Measurements from ENCODE around the gene AASDHPPT.
A peak's percentile ranks its signal among the peaks of the same experiment; 100 is the strongest.
"Not testable (repeated sequence)": the region's sequence is repeated elsewhere in the genome, so short reads cannot be mapped to it uniquely, and the experiment has no call there.

The AASDHPPT gene

DNA sequence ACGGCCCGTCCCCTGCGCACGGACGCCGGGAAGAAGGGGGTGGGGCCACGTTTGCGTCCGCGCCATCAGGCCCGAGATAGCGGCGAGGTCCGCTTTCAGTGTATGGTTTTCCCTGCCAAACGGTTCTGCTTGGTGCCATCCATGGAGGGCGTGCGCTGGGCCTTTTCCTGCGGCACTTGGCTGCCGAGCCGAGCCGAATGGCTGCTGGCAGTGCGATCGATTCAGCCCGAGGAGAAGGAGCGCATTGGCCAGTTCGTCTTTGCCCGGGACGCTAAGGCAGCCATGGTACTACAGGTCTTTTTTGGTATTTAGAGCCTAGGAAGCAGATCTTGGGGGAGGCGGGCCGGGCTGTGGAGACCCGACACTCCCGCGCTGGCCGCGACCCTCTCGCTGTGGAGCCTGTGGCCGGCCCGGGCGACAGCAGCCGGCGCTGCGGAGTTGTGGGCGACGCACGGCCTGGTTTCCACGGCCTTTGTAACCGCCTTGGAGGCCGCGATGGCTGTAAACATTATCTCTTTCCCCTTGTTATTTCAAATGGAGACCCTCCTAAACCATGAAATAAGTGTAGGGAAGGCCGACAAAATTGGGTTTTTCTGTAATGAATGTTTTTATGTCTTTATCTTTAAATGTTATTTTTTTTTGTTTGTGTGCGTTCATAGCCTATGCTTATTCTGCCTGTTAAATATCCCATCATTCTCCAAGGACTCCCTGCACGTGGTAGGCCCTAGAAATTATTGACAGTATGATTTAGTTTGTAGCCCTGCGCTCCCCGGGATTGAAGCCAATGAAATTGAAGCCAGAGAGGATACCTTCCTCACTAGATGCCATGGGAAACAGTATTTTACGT lies at the start of gene AASDHPPT:
Gene AASDHPPT, plus strand, starts transcription at position 54 of the 847 bp plus-strand sequence. Its CDS starts 49 bp downstream, at position 103.
- DNase-seq = no peak

GRCh38 chr11:106030609-106031008 lies 46.9 kb upstream of the AASDHPPT start:
- no peak for DNase-seq

DNA sequence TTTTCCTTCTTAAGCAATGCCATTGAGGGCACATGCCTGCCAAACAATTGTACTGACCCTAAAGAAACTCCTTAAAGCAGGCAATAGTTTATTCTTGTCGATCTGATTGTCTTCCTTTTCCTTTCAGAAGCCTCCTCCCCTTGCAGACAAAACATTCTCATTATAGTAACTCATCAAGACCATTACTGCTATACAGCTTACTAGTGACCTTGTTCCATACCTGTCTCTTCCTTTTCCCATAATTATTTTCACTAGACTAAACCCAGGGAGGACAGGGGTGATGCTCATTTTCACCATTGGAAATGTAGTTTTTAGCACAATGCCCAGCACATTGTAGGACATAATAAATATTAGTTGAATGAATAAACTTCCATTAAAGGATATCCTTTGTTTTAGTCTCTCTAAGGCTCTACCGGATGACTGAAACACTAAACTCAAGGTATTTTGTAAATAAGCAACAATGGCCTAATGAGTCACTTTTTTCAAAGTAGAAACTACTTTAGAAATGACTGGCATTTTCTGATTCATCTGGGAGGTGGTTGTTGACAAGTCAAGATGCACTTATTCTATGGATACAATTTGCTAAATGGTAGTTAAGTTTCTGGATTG lies 46.2 kb upstream of the AASDHPPT start:
- DNase-seq = no peak

- no peak for DNase-seq
These were observed 45.5 kb upstream of the AASDHPPT start for GRCh38 chr11:106031936-106032335.

- no peak for DNase-seq
These were observed 44.6 kb upstream of the AASDHPPT start for GRCh38 chr11:106032861-106033260.

- no peak for DNase-seq
These were observed 33.9 kb upstream of the AASDHPPT start for GRCh38 chr11:106043540-106043939.

DNA sequence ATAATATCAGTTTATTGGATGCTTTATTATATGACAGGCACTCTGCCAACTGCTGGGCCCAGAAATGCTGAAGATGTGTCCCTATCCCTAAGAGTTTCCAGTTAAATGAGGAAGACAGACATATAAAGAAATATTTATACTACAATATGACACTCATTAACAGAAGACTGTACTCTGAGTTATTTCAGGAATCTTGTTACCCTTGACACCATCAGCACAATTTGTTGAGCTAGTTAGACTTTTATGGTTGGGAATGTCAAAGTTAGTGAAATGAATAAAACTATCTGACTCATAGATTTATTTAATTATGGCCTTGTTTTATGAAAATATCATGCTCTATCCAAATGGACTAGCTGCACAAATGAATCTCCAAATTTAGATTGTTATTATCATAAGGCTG lies 29.8 kb upstream of the AASDHPPT start:
- no peak for DNase-seq

GRCh38 chr11:106049727-106050476 lies 27.6 kb upstream of the AASDHPPT start:
- DNase-seq = no peak

GRCh38 chr11:106051103-106051502 lies 26.4 kb upstream of the AASDHPPT start:
- no peak for DNase-seq

- DNase-seq = not testable (repeated sequence)
These were observed 19.1 kb upstream of the AASDHPPT start for GRCh38 chr11:106058377-106058776.

GRCh38 chr11:106059617-106060016 lies 17.8 kb upstream of the AASDHPPT start:
- no peak for DNase-seq

DNA sequence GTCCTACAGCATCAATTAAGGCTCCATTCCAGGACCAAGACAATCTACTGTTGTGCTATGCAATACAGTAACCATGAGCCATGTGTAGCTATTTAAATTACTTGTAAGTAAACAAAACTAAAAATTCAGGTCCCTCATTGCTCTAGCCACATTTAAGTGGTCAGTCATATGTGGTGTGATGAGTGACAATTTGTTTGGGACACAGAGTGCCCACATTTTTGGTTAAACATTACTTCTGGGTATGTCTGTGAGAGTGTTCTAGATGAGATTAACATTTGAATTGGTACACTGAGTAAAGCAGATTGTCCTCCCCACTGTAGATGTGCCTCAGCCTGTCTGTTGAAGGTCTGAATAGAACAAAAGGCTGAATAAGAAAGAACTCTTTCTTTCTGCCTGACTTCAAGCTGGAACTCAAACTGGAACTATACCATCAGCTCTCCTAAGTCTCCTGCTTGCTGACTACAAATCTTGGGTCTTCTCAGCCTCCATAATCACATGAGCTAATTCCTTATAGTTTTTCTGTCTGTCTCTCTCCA lies 16.1 kb upstream of the AASDHPPT start:
- no peak for DNase-seq

DNA sequence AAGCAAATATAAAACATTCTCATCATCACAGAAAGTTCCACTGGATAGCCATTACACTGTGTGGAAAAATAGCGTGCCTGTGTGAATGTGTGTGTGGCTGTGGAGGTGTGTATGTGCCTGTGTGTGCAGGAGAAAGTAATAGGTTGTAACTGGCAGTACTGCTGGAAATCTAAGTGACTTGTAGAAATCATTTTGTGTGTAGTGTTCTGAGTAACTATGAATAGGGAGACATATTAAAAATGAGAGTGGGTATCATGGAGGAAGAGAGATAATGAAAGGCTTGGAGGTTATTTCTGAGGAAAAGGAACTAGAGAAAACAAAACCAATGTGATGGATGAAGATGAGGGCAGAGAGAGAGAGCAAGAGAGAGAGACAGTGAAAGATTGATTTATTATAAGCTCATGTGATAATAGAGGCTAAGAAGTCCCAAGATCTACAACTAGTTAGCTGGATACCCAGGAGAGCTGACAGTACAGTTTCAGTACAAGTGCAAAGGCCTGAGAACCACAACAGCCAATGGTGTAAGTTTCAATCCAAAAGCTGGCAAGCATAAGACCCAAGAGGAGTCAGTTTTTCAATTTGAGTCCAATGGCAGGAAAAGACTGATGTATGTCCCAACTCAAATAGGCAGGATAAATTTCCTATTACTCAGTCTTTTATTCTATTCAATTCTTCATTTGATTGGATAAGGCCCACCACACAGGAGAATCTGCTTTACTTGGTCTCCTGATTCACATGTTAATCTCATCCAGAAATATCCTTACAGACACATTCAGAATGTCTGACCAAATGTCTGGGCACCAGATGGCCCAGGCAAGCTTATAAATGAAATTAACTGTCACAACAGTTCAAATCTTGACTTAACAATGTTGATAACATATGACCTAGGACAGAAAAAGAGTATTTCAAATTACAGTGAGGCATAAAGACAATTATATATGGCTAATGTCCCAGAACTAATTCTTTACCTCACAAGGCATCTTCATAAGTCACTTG lies 15.2 kb upstream of the AASDHPPT start:
- no peak for DNase-seq

DNA sequence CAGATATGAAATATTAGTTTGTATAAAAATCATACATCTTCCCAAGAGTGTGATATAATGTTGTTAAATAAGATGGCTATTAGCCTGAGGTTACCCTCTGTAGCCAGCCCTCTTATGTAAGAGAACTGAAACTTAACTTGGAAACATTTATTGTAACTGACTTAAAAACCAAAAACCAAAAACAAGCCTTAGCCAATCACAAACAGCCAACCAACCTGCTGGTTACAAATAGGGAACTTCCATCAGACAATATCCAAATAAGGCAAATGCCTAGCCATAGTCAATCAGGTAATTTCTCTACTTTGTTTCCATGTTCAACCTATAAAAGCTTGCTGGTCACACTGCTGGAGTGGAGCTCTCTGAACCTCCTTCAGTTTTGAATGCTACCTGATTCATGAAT lies 14.5 kb upstream of the AASDHPPT start:
- DNase-seq = no peak

DNA sequence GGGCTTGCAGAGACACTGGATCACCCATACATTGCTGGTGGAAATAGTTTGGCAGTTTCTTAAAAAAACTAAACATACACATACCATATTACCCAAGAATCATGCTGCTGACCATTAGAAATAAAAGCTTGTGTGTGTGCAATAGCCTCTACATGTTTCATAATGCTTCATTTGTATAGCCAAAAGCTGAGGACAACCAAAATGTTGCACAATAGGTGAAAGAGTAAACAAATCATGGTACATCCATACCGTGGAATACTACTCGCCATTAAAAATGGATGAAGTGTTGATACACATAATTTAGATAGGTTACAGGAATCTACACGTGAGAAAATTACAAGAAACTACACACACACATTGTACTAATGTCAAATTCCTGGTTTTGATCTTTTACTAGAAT lies 6.9 kb upstream of the AASDHPPT start:
- no peak for DNase-seq

DNA sequence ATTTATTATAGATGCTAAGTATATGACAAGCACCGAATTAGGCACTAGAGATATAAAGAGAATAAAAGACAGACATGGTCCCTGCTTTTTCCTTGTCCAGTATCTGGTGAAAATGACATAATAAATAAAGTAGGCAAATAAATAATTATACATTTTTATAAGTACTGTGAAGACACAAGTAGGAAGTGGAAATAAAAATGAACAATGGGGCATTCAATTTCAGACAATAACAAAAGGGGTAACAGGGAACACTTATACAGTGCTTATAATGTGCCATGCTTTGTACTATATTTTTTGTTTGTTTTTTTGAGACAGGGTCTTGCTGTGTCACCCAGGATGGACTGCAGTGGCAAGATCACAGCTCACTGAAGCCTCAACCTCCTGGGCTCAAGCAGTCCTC lies 4.7 kb upstream of the AASDHPPT start:
- DNase-seq = no peak

DNA sequence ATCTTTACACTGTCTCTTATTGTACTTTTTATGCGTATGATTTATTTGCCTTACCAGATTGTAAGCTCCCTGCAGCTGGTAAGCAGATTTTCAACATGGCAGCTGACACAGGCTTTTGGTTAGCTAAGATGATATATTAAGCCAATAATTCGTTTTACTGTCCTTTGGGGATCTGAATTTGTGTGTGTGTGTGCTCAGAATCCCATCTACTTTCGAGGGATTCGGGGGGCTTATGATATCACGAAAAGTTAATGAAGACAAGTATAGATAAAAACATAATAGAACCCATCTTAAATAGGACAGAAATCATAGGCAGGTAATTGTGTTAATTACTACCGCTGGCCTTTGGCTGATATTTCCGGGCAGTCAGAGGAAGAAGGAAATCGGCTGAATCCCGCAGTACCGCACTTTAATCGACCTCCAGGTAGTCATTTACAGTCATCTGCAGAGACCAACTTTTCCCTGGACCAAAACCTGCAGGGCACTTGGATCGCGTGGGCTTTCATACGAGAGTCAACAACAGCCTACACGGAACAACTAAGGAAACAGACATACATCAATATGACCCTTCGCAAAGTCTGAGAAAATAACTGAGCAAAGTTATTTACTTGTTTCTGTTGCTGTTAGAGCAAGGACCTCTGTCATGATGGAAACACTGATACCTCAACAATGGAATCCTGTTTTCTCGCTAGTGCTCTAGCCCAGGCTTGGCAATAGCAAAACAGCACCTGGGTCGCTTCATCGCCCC lies 1.1 kb upstream of the AASDHPPT start:
- DNase-seq = no peak

DNA sequence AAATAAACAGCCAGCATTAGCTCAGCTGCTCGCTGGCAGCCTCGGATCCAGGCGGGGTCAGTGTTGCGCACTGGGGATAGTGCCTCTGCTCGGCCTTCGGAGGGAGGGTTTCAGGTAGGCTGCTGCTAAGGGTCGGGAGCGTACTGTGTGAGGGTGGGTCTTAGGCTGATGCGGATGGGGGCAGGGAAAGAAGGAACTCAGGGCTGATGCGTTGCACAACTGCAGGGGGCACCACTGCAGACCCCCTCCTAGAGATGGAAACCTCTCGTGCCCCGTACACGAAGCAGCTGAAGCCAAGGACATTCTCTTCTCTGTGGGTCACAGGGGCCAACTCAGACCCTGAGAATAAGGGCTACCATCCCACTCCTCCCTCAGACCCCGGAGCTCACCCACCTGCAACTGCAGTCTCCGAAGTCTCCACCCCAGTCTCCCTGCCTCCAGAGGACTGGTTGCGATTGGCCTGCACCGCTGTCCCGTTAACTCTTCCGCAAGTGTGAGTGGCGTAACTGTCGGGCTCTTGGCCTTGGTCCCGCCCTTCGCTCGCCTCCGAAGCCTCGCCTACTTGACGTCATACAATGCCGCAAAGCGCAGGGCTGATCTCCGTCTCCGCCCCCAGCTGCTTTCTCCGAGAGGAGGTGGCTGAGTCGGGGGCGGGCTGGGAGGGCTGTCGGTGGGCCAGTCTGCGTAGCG lies 398 bp upstream of the AASDHPPT start, which contains the start of gene KBTBD3:
Gene KBTBD3, minus strand, starts transcription at position 429 of the 690 bp plus-strand sequence. CDS start 18,250 bp downstream, outside the sequence.
- DNase-seq = peak; percentile 84

DNA sequence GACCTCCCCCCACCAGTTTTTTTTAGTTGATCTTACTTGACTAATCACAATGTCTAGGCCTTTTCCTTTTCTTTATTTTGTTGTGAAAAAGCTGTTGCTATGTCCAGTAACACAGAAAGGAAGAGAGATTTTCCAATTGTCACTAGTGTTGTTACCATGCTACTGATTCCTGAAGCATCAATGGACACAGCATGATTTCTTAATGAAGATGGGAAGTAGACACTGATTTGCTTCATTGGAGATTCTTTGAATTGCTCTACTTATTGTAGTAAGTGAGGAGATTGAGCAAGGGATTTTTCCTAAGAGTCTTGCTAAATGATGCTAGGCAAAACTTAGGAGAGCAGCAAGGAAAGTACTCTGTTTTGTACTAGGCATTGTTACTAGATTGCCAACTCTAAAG lies 4.6 kb downstream of the AASDHPPT start:
- no peak for DNase-seq

DNA sequence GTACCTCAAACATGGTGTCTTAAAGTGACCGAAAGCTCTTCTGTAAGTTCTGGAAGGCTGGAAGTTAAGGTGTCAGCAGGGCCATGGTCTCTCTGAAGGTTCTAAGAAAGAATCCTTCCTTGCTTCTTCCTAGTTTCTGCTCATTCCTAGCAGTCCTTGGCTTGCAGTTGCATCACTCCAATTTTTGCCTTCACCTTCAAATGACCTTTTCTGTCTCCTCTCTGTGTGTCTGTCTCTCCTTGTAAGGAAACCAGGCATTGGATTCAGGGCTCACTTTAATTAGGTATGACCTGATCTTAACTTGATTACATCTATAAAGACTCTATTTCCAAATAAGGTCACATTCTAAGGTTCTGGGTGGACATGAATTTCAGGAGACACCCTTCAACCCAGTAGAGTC lies 8.7 kb downstream of the AASDHPPT start:
- no peak for DNase-seq

DNA sequence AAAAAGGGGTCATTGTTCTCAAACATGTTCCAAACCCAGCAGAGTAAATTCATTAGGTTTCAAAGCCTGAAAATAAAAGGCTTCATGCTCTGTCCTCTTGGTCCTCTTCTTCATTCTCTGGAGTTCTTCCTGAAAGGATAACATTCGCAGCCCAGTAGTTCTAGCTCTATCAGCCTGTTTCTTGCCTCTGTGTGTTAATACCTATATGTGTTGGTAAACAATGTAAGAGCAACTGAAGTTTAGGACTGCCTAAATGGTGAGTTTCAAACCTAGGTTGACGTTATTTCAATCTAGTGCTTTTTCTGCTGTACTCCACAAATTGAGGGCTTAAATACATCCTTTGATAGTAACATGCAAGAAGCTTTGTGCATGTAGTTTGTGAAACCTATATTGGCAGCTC lies 9.4 kb downstream of the AASDHPPT start:
- no peak for DNase-seq

Data from SIG-M5 (cell line).